SW 1271 (cell line): ENCODE results near the gene ZBTB9.
"Not testable (repeated sequence)": the region's sequence is repeated elsewhere in the genome, so short reads cannot be mapped to it uniquely, and the experiment has no call there.

Experiments used
- DNase-seq, 2 experiments: peaks; one replicate each; lab custom pipeline; 2025; lab: John Stamatoyannopoulos, UW

ZBTB9 gene

DNA sequence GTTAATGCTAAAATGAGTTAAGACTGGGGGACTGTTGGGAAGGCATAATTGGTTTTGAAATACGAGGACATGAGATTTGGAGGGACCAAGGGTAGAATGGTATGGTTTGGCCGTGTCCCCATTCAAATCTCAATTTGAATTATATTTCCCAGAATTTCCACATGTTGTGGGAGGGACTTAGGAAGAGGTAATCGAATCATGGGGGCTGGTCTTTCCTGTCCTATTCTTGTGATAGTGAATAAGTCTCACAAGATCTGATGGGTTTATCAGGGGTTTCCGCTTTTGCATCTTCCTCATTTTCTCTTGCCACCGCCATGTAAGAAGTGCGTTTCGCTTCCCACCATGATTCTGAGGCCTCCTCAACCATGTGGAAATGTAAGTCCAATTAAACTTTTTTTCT, 12.7 kb downstream of the ZBTB9 start:
- no peak for DNase-seq

DNA sequence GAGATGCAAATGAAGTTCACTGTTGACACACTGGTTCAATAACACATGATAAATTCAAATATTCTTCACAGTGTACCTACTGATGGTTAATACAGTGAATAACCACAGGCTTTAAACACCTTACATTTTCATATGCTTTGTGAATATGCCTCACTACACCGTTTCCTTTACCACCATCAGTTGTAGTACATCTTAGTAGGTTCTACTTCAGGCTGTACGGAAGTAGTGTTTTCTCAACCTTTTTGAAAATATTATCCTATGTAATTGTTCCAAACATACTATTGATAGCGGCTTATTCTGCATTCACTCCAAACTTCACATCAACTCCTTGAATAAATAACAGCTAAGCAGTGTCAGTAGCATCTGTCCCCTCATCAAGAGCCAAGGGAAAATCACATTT, 15.3 kb downstream of the ZBTB9 start:
- DNase-seq: no peak

- DNase-seq: no peak
Observed at GRCh38 chr6:33477864-33478263, 23.5 kb downstream of the ZBTB9 start.

GRCh38 chr6:33481192-33481591, 26.8 kb downstream of the ZBTB9 start:
- no peak for DNase-seq

DNA sequence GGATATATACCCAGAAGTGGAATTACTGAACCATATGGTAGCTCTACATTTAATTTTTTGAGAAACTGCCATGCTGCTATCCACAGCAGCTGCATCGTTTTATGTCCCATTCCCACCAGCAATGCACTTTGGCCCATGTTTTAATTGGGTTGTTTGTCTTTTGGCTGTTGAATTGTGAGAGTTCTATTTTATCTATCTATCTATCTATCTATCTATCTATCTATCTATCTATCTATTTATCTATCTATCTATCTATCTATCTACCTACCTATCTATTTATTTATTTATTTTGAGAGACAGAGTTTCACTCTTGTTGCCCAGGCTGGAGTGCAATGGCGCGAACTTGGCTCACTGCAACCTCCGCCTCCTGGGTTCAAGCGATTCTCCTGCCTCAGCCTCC, 28.2 kb downstream of the ZBTB9 start:
- not testable (repeated sequence) for DNase-seq

DNA sequence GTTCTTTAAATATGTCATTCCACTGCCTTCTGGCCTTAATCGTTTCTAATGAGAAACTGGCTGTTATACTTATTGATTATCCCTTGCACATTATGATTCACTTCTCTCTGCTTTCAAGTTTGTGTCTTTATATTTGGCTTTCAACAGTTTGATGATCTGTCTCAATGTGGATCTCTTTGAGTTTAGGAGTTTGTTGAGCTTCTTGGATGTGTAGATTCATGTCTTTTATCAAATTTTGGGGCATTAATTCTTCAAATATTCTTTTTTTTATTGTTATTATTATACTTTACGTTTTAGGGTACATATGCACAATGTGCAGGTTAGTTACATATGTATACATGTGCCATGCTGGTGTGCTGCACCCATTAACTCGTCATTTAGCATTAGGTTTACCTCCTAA, 29.3 kb downstream of the ZBTB9 start:
- no peak for DNase-seq

GRCh38 chr6:33484673-33485262, 30.4 kb downstream of the ZBTB9 start:
- DNase-seq: not testable (repeated sequence)

GRCh38 chr6:33485680-33486079, 31.3 kb downstream of the ZBTB9 start:
- not testable (repeated sequence) for DNase-seq

DNA sequence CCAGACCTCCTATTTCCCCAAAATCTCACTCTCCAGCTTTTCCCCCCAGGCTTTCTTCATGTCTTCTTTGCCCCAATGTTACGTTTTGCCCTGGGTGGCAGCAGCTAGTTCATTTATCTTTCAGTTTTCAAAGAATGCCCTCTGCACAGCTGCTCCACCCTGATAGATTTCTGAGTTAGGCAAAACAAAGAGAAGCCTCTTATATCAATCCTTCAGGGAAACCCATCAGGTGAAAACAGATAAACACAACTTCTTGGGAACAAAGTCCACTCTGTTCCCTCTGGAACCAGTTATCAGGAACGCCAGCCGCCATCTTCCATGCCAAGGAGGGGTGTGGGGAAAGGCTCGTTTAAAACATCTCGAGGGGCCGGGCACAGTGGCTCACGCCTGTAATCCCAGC, 34.0 kb downstream of the ZBTB9 start:
- no peak for DNase-seq

GRCh38 chr6:33490198-33490597, 35.8 kb downstream of the ZBTB9 start:
- DNase-seq: peak in 1 of 2 experiments; percentile 24

GRCh38 chr6:33490621-33491020, 36.2 kb downstream of the ZBTB9 start:
- DNase-seq: no peak

DNA sequence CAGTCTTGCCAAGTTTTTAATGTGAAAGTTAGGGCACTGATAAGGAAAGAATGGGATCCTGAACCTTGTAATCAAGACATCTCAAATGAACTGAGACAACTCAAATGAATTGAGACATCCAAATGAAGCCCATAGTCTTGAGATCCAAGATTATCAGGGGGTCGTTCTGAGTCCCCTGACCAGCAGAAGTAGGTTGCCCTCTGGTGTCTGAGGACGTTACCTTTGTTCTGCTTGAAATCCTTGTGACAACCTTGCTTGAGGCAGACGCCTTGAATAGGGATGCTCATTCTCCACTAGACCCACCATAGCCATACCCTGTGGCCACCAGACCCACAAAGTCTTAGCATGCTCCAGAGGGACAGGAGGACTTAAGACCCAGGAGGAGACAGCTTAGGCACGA, 37.7 kb downstream of the ZBTB9 start:
- DNase-seq: no peak

GRCh38 chr6:33497157-33497556, 42.8 kb downstream of the ZBTB9 start:
- DNase-seq: no peak

GRCh38 chr6:33502486-33502885, 48.1 kb downstream of the ZBTB9 start:
- no peak for DNase-seq

- no peak for DNase-seq
Observed at GRCh38 chr6:33504486-33504885, 50.1 kb downstream of the ZBTB9 start.

DNA sequence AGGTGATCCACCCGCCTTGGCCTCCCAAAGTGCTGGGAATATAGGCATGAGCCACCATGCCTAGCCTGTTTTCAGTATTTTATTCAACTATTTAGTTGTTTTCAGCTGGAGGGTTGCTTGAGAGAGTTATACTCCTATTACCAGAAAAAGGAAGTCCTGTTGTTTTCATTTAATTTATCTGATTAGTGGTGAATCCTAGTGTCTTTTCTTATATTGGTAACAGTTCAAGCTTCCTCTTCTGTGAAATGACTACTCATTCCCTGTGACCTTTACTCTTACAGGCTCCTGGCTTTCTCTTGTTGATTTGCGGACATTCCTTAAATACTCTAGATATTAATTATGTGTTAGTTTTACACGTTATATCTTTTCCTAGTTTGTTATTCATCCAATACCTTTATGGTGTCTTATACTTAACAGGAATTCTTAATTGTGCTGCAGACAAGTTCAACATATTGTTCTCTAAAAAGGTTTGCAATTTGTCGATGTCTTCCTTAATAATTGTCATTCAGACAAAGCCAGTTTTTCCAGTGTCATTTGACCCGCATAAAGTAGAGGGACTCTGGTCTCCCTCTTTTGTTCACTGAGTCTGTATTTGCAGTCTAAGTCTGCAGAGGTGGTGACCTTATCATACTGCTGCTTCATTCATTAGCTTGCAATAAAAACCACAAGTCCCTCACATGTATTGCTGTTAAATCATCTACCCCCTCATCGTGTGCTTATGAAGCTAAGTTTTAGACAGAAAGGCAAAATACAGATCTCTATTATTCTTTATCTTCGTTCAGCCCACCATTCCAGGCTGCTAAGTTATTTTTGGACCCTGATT, 51.4 kb downstream of the ZBTB9 start:
- DNase-seq: no peak
